ENCODE data around the gene MT1X.

The MT1X gene
- 1.6 to 2.5 reads per million in 2 donors for total RNA-seq

DNA sequence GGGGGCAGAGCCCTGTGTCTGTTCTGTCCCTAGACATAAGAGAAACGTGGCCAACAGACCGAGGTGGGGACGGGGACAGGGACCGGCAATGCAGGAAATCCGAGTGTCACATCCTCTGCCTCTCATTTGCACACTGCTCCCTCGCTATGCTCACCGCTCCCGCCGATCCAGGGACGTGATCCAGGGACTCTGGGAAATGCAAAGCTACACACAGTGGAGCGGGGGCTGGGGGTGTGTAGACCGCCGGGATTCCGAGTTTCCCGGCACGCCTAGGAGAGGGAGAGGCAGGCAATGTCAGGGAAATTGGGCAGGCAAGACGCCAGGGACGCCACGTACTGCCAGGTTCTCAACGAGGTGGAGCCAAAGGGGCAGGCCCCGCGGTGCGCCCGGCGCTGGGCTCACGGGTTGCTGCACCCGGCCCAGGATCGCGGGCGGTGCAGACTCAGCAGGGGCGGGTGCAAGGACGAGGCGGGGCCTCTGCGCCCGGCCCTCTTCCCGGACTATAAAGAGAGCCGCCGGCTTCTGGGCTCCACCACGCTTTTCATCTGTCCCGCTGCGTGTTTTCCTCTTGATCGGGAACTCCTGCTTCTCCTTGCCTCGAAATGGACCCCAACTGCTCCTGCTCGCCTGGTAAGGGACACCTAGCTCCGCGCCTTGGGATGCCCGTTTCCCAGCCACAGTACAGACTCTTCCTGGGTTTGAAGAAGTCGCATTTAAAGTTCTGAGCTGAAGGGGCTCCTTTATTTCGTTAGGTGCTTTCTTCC, at the start of gene MT1X:
TSS of gene MT1X (plus strand) at position 532 of the 764 bp plus-strand sequence. CDS start at position 603, 71 bp downstream.
- peak; percentile 80 for DNase-seq

DNA sequence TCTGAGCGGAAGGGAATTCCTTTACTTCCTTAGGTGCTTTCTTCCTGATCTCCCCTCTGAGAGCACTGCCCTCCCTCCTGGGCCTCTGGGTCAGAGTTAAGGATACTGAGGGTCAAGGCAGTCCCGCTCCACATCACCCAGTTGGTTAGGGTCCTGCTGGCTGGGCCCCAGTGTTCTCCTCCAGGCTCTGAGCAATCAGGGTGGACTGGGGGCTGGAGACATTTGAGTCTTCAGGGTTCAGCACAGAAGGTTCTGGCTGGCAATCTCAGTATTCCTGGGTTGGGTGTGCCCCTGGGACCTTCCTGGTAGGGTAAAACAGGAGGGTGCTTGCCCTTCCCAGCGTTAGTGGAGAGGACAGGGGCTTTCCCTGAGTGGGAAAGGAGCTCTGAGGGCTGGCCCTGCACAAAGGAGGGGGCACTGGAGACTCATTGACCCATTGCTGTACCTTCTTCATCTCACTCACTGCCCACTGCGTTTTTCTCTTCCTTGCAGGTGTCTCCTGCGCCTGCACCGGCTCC, 49.4 kb upstream of the MT1X start:
- no peak for DNase-seq

DNA sequence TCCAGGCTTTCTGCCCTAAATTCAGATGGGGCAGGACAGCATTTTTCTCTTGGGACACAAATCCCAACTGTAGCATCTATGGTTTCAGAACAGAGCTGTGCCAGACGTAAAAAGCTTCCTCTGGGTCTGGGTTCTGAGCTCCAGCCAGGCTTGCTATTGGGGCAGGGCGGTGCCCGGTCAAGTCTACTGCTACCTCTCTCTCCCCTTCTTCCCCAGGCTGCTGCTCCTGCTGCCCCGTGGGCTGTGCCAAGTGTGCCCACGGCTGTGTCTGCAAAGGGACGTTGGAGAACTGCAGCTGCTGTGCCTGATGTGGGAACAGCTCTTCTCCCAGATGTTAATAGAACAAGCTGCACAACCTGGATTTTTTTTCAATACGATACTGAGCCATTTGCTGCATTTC, 48.7 kb upstream of the MT1X start:
- no peak for DNase-seq

DNA sequence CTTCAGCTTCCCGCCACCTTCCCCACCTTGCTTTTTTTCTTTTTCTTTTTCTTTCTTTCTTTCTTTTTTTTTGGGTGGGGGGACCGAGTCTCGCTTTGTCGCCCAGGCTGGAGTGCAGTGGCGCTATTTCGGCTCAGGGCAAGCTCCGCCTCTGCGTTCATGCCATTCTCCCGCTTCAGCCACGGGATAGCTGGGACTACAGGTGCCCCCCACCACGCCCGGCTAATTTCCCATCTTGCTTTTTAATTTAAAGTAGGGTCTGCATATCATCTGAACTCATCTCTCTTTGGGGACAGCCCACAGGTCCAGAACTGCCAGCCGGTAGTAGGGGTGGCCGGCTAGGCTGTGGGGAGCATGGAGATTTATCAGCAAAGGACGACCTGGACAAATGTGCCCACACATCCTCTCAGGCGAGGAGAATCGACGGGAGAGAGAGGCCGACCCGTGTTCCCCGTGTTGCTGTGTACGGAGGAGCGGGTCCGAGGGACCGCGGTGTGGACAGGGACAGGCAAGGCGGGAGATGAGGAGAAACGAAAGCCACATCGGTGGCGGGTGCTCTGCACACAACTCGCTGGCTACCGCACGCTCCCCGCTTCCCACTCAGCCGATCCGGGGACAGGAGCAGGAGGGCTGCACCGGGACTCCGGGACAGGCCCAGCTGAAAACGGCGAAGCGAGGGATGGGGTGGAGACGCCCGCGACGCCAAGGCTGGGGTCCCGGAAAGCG, 47.4 kb upstream of the MT1X start:
- DNase-seq = no peak

GRCh38 chr16:56635441-56635967, 46.8 kb upstream of the MT1X start:
- DNase-seq = no peak

DNA sequence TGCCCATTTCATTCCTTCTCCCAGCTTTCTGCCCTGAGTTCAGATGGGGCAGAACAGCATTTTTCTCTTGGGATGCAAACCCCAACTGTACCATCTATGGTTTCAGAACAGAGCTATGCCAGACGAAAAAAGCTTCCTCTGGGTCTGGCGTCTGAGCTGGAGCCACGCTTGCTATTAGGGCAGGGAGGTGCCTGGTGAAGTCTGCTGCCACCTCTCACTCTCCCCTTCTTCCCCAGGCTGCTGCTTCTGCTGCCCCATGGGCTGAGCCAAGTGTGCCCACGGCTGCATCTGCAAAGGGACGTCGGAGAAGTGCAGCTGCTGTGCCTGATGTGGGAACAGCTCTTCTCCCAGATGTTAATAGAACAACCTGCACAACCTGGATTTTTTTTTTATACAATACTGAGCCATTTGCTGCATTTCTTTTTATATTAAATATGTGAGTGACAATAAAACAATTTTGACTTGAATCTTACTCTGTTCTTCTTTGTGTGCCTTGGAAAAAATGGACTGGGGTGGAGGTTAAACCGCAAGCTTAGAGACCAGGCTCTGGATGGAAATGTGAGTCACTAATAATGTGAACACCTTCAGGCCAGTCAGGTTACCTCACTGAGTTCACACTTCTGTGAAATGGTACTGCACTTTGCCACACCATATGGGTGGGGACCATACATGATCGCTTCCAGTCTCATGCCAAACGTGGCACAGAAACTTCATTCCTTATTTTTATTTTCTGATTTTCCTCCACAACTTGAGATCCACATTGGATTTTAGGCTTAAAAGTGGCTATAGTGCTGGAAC, 45.5 kb upstream of the MT1X start:
- DNase-seq = no peak

DNA sequence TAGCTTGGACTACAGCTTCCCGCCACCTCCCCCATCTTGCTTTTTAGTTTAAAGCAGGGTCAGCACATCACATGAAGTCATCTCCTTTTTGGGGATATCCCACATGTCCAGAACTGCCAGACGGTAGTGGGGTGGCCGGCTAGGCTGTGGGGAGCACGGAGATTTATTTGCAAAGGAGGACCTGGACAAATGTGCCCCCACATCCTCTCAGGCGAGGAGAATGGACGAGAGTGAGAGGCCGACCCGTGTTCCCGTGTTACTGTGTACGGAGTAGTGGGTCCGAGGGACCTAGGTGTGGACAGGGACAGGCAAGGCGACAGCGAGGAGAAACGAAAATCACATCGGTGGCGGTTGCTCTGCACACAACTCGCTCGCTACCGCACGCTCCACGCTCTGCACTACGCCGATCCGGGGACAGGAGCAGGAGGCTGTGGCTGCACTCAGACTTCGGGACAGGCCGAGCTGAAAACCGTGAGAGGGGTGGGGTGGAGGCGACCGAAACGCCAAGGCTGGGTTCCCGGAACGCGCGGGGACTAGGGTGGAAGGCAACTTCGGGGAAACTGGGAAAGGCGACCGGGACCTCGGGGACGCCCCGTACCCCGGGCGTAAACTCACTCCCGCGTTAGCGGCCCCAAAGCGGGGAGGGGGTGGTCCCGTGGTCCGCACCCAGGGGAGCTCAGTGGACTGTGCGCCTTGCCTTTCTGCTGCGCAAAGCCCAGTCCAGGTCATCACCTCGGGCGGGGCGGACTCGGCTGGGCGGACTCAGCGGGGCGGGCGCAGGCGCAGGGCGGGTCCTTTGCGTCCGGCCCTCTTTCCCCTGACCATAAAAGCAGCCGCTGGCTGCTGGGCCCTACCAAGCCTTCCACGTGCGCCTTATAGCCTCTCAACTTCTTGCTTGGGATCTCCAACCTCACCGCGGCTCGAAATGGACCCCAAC, 44.2 kb upstream of the MT1X start, which contains the start of gene MT1A:
TSS of gene MT1A (plus strand) at position 853 of the 937 bp plus-strand sequence. CDS start at position 926, 73 bp downstream.
- no peak for DNase-seq

DNA sequence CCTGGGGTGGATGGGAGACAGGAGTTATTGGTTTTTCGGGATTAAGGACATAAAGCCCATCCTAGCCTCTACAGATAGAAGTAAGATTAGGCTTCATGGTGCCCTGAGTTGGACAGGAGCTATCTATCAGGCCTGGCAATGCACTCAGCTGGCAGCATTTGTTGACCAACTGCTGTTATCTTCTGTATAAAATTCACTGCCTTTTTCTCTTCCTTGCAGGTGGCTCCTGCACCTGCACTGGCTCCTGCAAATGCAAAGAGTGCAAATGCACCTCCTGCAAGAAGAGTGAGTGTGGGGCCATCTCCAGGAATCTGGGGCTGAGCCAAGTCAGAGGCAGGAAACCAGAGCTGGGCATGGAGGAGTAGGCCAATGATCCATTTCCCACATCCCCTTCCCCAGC, 43.2 kb upstream of the MT1X start:
- DNase-seq = no peak

- no peak for DNase-seq
Observed at GRCh38 chr16:56640076-56640475, 42.2 kb upstream of the MT1X start.

DNA sequence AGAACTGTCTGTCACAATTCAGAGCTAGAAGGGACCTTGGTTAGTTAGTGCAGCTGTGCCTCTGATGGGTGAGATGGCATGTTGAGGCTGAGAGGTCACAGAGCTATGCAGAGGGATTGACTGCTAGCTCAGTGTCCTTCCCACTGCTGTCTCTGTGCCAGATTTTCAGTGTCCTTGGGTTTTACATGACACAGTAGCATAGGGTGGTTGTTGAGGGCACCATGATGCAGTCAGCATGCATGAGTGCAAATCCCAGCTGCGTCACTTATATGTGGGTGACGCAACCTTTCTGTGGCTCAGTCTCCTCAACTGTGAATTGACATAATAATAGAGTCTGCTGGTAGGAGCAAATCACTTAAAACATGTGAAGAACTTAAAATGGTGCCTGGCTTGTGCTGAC, 41.1 kb upstream of the MT1X start:
- no peak for DNase-seq

- peak; percentile 68 for DNase-seq
Observed at GRCh38 chr16:56643080-56643778, 39.0 kb upstream of the MT1X start.

- DNase-seq = no peak
Observed at GRCh38 chr16:56643833-56644232, 38.4 kb upstream of the MT1X start.

DNA sequence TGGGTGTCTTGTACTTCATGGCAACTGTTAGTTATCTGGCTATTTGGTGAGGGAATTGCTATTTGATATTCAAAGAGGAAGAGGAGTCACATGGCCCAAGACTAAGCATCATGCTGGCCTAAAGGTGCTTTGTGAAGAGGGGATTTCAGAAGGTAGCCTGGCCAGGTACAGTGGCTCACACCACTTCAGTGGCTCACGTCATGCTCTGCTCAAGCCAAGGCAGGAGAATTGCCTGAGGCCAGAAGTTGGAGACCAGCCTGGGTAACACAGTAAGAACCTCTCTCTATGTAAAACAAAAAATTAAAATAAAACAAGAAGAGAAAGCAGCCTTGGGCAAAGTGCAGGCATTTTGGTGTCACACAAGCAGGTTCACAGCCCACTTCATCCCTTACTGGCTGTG, 37.0 kb upstream of the MT1X start:
- no peak for DNase-seq

GRCh38 chr16:56645838-56646237, 36.4 kb upstream of the MT1X start:
- no peak for DNase-seq

DNA sequence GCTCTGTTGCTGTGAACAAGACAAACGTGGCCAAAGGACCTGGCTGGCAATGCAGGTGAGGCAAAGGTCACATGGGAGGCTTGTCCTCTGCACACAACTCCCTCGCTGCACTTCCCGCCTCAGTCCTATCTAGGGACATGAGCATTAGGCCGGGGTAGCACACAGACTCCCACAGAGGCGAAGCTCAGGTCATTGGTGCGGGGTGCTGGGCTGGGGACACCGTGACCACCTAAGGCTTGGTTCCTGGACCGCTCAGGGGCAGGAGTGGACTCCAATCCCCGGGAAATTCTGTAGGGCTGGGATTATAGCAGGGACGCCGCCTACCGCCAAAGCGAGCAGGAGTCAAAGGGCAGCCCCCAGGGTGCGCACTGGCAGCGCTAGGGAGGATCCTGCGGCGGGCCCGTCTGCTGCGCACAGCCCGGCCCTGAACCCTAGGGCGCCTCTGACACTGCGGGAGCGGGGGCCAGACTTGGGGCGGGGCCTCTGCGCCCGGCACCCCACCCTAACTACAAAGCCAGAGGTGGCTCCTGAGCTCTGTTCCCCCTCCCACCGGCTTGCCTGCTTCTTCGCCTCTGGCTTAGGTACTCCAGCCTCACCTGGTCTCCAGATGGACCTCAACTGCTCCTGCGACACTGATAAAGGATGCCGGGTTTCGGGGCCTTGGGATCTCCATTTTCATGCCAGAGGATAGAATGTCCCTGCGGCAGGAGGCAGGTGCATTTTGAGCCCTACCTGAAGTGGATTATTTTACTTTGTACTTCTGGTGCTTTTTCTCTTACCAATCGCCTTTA, 34.4 kb upstream of the MT1X start:
- no peak for DNase-seq

DNA sequence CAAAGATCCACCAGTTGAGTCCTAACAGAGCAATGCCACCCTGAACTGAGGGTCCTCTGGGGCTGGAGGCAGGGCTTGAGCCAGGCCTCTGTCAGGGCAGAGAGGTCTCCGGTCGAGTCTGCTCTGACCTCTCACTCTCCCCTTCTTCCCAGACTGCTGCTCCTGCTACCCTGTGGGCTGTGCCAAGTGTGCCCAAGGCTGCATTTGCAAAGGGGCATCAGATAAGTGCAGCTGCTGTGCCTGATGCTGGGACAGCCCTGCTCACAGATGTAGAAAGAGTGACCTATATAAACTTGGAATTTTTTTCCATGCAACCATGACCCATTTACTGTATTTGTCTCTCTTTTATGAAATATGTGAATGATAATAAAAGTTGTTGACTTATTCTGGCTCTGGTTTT, 33.0 kb upstream of the MT1X start:
- DNase-seq = no peak

- DNase-seq = no peak
Observed at GRCh38 chr16:56649820-56650219, 32.5 kb upstream of the MT1X start.

- no peak for DNase-seq
Observed at GRCh38 chr16:56651586-56651985, 30.7 kb upstream of the MT1X start, which contains the start of gene MT1B. MT1B (plus strand) TSS chr16:56651886; CDS start chr16:56651954, 68 bp downstream.

DNA sequence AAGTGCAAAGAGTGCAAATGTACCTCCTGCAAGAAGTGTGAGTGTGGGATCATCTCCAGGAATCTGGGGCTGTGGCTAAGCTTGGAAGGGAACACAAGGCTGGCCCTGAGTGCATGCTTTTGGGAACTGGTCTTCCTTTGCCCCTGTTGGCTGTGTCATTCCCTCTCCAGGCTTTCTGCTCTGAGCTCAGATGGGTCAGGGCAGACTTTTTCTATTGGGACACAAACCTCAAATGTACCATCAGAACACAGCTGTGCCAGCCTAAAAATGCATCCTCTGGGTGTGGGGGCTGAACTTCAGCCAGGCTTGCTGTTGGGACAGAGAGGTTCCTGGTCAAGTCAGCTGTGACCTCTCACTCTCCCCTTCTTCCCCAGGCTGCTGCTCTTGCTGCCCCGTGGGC, 29.7 kb upstream of the MT1X start:
- DNase-seq = no peak

- no peak for DNase-seq
Observed at GRCh38 chr16:56653218-56653617, 29.1 kb upstream of the MT1X start.
